WTC11 (cell line): Measurements from ENCODE around the gene TUBGCP2. TPM values are rescaled to one million over a fixed set of nuclear protein-coding genes. Genes with fewer than 3 reads are reported as not detected.

Experiments
- ATAC-seq: fragments of 200-7000 bp; cut with Tn5 transposase; 2 replicates; pipeline ENCODE4 v1.10.0; 2021; ENCODE audit warnings: mild to moderate bottlenecking, moderate library complexity
- CTCF ChIA-PET: fragments of 300-600 bp; sonication (Branson Sonifier 250); formaldehyde crosslinking; loops from one replicate; lab custom pipeline; 2021; ENCODE audit warnings: antibody characterized with exemption; lab: Charles Lee
- POLR2A ChIA-PET: fragments of 350-600 bp; sonication (Branson Sonifier 250); formaldehyde crosslinking; loops from one replicate; lab custom pipeline; 2021; ENCODE audit warnings: antibody characterized with exemption; lab: Charles Lee
- DNase-seq: peaks from one replicate; pipeline ENCODE4 v3.0.0; 2021; ENCODE audit warnings: low spot score
- H3K27ac Mint-ChIP-seq: 2 replicates; pipeline ENCODE4 v1.8.0; 2021; ENCODE audit warnings: mixed read lengths
- H3K27me3 Mint-ChIP-seq: 2 replicates; pipeline ENCODE4 v1.8.0; 2021; ENCODE audit warnings: low read depth, mild to moderate bottlenecking, moderate library complexity, mixed read lengths
- H3K36me3 Mint-ChIP-seq: 2 replicates; pipeline ENCODE4 v1.8.0; 2021; ENCODE audit warnings: mixed read lengths
- H3K4me1 Mint-ChIP-seq: 2 replicates; pipeline ENCODE4 v1.8.0; 2022; ENCODE audit warnings: mixed read lengths
- H3K4me3 Mint-ChIP-seq: 2 replicates; pipeline ENCODE4 v1.8.0; 2021; ENCODE audit warnings: mild to moderate bottlenecking, moderate library complexity, mixed read lengths
- H3K9me3 Mint-ChIP-seq: 2 replicates; pipeline ENCODE4 v1.8.0; 2021; ENCODE audit warnings: mixed read lengths
- JAZF1 ChIP-seq: fragments of 250-450 bp; sonication (Bioruptor Pico); IDR thresholded peaks from 2 replicates; pipeline ENCODE4 v1.9.0; 2021; ENCODE audit warnings: moderate library complexity, mild to moderate bottlenecking, inconsistent platforms
- RELA ChIP-seq: sonication (generic); formaldehyde crosslinking; IDR thresholded peaks from 2 replicates; pipeline ENCODE4 v1.8.1; 2022; ENCODE audit warnings: missing genetic modification reagents, mild to moderate bottlenecking, borderline replicate concordance
- RORB ChIP-seq: fragments of 250-450 bp; sonication (Bioruptor Pico); IDR thresholded peaks from 2 replicates; pipeline ENCODE4 v1.9.0; 2021; ENCODE audit warnings: mild to moderate bottlenecking
- ZNF263 ChIP-seq: sonication (generic); formaldehyde crosslinking; IDR thresholded peaks from 2 replicates; pipeline ENCODE4 v1.8.1; 2022; ENCODE audit warnings: low read depth, mild to moderate bottlenecking, moderate library complexity, missing genetic modification reagents
- ZNF396 ChIP-seq: fragments of 250-450 bp; sonication (Bioruptor Pico); IDR thresholded peaks from 2 replicates; pipeline ENCODE4 v1.8.0; 2021; ENCODE audit warnings: mild to moderate bottlenecking, moderate library complexity, borderline replicate concordance
- total RNA-seq: library from RNA; stranded (reverse); gene quantifications from 3 replicates; pipeline ENCODE4 v1.2.3, GENCODE V29; 2021
- TF ChIP-seq, protein P1 (sequence below): fragments of 200-600 bp; IDR thresholded peaks from 2 replicates; pipeline ENCODE4 v1.8.0; 2022; ENCODE audit warnings: antibody characterized with exemption
- TF ChIP-seq, protein P2 (sequence below): fragments of 250-450 bp; sonication (Bioruptor Pico); IDR thresholded peaks from 2 replicates; pipeline ENCODE4 v1.8.0; 2021; ENCODE audit warnings: mild to moderate bottlenecking
- TF ChIP-seq, protein P3 (sequence below): sonication (generic); formaldehyde crosslinking; IDR thresholded peaks from 2 replicates; pipeline ENCODE4 v1.8.1; 2022; ENCODE audit warnings: missing genetic modification reagents, borderline replicate concordance
- TF ChIP-seq, protein P4 (sequence below): fragments of 250-450 bp; sonication (Bioruptor Pico); IDR thresholded peaks from 2 replicates; pipeline ENCODE4 v2.1.2; 2022; ENCODE audit warnings: mild to moderate bottlenecking, moderate library complexity
- TF ChIP-seq, protein P5 (sequence below): fragments of 250-450 bp; sonication (Bioruptor Pico); IDR thresholded peaks from 2 replicates; pipeline ENCODE4 v1.9.0; 2021; ENCODE audit warnings: mild to moderate bottlenecking, borderline replicate concordance
- TF ChIP-seq, protein P6 (sequence below): sonication (generic); formaldehyde crosslinking; IDR thresholded peaks from 2 replicates; pipeline ENCODE4 v1.8.1; 2022; ENCODE audit warnings: mild to moderate bottlenecking, missing genetic modification reagents, moderate library complexity, borderline replicate concordance

Gene TUBGCP2
- total RNA-seq, 1 experiment from 2014 or later = 62.5 TPM

DNA sequence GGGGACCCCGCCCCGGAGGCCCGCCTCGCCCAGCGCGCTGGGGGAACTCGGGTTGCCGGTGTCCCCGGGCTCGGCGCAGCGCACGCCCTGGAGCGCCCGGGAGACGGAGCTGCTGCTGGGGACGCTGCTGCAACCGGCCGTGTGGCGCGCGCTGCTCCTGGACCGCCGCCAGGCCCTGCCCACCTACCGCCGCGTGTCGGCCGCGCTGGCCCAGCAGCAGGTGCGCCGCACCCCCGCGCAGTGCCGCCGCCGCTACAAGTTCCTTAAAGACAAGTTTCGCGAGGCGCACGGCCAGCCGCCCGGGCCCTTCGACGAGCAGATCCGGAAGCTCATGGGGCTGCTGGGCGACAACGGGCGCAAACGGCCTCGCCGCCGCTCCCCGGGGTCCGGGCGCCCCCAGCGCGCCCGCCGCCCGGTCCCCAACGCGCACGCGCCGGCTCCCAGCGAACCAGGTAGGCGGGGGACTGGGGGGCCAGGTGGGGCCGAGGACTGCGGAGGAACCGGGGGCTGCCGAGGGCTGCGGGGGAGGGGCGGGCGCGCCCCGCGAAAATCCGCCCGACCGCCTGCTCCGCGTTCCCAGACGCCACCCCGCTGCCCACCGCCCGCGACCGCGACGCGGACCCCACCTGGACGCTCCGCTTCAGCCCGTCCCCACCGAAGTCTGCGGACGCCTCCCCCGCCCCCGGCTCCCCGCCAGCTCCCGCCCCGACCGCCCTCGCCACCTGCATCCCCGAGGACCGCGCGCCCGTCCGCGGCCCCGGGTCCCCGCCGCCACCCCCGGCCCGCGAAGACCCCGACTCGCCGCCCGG lies 78.1 kb downstream of the TUBGCP2 start (continued):
- TF ChIP-seq, protein P1, sequence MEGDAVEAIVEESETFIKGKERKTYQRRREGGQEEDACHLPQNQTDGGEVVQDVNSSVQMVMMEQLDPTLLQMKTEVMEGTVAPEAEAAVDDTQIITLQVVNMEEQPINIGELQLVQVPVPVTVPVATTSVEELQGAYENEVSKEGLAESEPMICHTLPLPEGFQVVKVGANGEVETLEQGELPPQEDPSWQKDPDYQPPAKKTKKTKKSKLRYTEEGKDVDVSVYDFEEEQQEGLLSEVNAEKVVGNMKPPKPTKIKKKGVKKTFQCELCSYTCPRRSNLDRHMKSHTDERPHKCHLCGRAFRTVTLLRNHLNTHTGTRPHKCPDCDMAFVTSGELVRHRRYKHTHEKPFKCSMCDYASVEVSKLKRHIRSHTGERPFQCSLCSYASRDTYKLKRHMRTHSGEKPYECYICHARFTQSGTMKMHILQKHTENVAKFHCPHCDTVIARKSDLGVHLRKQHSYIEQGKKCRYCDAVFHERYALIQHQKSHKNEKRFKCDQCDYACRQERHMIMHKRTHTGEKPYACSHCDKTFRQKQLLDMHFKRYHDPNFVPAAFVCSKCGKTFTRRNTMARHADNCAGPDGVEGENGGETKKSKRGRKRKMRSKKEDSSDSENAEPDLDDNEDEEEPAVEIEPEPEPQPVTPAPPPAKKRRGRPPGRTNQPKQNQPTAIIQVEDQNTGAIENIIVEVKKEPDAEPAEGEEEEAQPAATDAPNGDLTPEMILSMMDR = no peak
- TF ChIP-seq ZNF396 (no peak), ZNF263 (CRISPR knock-in tag) (0 out of 2 replicates have a peak, but pooled peaks have one; percentile 52), RORB (no peak), RELA (no peak), JAZF1 (CRISPR knock-in tag) (no peak)
- TF ChIP-seq, protein P2, sequence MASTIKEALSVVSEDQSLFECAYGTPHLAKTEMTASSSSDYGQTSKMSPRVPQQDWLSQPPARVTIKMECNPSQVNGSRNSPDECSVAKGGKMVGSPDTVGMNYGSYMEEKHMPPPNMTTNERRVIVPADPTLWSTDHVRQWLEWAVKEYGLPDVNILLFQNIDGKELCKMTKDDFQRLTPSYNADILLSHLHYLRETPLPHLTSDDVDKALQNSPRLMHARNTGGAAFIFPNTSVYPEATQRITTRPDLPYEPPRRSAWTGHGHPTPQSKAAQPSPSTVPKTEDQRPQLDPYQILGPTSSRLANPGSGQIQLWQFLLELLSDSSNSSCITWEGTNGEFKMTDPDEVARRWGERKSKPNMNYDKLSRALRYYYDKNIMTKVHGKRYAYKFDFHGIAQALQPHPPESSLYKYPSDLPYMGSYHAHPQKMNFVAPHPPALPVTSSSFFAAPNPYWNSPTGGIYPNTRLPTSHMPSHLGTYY (CRISPR knock-in tag) = no peak
- TF ChIP-seq, protein P3, sequence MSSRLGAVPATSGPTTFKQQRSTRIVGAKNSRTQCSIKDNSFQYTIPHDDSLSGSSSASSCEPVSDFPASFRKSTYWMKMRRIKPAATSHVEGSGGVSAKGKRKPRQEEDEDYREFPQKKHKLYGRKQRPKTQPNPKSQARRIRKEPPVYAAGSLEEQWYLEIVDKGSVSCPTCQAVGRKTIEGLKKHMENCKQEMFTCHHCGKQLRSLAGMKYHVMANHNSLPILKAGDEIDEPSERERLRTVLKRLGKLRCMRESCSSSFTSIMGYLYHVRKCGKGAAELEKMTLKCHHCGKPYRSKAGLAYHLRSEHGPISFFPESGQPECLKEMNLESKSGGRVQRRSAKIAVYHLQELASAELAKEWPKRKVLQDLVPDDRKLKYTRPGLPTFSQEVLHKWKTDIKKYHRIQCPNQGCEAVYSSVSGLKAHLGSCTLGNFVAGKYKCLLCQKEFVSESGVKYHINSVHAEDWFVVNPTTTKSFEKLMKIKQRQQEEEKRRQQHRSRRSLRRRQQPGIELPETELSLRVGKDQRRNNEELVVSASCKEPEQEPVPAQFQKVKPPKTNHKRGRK = no peak
- TF ChIP-seq, protein P4, sequence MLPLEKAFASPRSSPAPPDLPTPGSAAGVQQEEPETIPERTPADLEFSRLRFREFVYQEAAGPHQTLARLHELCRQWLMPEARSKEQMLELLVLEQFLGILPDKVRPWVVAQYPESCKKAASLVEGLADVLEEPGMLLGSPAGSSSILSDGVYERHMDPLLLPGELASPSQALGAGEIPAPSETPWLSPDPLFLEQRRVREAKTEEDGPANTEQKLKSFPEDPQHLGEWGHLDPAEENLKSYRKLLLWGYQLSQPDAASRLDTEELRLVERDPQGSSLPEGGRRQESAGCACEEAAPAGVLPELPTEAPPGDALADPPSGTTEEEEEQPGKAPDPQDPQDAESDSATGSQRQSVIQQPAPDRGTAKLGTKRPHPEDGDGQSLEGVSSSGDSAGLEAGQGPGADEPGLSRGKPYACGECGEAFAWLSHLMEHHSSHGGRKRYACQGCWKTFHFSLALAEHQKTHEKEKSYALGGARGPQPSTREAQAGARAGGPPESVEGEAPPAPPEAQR = no peak
- TF ChIP-seq, protein P5, sequence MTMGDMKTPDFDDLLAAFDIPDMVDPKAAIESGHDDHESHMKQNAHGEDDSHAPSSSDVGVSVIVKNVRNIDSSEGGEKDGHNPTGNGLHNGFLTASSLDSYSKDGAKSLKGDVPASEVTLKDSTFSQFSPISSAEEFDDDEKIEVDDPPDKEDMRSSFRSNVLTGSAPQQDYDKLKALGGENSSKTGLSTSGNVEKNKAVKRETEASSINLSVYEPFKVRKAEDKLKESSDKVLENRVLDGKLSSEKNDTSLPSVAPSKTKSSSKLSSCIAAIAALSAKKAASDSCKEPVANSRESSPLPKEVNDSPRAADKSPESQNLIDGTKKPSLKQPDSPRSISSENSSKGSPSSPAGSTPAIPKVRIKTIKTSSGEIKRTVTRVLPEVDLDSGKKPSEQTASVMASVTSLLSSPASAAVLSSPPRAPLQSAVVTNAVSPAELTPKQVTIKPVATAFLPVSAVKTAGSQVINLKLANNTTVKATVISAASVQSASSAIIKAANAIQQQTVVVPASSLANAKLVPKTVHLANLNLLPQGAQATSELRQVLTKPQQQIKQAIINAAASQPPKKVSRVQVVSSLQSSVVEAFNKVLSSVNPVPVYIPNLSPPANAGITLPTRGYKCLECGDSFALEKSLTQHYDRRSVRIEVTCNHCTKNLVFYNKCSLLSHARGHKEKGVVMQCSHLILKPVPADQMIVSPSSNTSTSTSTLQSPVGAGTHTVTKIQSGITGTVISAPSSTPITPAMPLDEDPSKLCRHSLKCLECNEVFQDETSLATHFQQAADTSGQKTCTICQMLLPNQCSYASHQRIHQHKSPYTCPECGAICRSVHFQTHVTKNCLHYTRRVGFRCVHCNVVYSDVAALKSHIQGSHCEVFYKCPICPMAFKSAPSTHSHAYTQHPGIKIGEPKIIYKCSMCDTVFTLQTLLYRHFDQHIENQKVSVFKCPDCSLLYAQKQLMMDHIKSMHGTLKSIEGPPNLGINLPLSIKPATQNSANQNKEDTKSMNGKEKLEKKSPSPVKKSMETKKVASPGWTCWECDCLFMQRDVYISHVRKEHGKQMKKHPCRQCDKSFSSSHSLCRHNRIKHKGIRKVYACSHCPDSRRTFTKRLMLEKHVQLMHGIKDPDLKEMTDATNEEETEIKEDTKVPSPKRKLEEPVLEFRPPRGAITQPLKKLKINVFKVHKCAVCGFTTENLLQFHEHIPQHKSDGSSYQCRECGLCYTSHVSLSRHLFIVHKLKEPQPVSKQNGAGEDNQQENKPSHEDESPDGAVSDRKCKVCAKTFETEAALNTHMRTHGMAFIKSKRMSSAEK (CRISPR knock-in tag) = no peak

DNA sequence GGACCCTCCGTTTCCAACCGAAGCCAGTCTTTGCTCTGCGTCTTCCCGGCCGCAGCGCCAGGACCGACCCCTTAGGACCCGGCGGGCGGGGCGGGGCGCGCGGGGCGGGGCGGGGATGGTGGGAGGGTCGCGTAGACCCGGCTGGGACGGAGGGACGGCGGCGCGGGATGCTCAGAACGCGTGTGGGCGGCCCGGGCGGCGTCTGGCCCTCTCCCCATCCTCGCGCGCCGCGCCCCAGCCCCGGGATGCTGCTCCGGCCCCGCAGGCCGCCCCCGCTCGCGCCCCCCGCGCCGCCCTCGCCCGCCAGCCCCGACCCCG lies 78.7 kb downstream of the TUBGCP2 start, which contains the start of gene UTF1:
Gene UTF1 (plus strand): TSS at position 174 of the 318 bp plus-strand sequence. CDS start 72 bp downstream, at position 246.
- no peaks in the 10 kb centered on the region for H3K9me3 Mint-ChIP-seq
- peak within 1 kb of the TSS; percentile 86 for H3K27ac Mint-ChIP-seq
- DNase-seq (peak; percentile 56), ATAC-seq (peak; percentile 25)
- H3K36me3 Mint-ChIP-seq = peaks cover 4% of the 10 kb centered on the region
- POLR2A ChIA-PET = no interaction called here
- H3K4me3 Mint-ChIP-seq = peak within 1 kb of the TSS; percentile 80
- H3K4me1 Mint-ChIP-seq = peaks cover 52% of the 10 kb centered on the region
- CTCF ChIA-PET = no interaction called here
- H3K27me3 Mint-ChIP-seq = peaks cover 52% of the 10 kb centered on the region
- TF ChIP-seq, protein P6, sequence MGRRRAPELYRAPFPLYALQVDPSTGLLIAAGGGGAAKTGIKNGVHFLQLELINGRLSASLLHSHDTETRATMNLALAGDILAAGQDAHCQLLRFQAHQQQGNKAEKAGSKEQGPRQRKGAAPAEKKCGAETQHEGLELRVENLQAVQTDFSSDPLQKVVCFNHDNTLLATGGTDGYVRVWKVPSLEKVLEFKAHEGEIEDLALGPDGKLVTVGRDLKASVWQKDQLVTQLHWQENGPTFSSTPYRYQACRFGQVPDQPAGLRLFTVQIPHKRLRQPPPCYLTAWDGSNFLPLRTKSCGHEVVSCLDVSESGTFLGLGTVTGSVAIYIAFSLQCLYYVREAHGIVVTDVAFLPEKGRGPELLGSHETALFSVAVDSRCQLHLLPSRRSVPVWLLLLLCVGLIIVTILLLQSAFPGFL (CRISPR knock-in tag) = no peak
